Measurements from ENCODE around the gene PRRX1.

Gene PRRX1
- 0 to 0.12 (median 0) reads per million in 9 experiments for total RNA-seq

DNA sequence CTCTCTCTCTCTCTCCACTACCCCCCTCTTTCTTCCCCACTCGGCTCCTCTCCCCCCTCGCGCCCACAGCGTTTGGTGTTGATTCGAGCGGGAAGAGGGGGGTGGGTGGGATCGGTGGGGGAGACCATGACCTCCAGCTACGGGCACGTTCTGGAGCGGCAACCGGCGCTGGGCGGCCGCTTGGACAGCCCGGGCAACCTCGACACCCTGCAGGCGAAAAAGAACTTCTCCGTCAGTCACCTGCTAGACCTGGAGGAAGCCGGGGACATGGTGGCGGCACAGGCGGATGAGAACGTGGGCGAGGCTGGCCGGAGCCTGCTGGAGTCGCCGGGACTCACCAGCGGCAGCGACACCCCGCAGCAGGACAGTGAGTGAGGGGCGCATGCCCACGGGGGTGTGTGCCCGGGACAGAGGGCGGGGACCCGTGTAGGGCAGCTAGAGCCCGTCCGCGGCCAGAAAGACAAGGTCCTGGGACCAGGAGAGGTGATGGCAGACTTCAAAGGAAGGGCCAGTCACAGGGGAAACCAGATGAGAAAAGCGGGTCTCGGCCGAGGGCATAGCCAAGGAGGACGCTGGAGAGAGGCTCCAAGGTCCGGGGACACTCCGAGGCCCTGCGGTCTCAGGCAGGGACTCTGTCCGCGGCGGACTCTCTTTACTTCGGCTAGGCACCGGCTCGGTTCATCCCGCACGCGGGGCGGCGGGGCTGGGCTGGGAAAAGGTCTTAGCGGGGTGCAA, at the start of gene PRRX1:
Gene PRRX1, plus strand, starts transcription at position 39 of the 735 bp plus-strand sequence. Its CDS starts 88 bp downstream, at position 127.
- DNase-seq = no peak
- Mint-ChIP-seq H3K9me3 (no peaks in the 10 kb centered on the region), H3K27me3 (peaks cover 78 to 98% of the 10 kb centered on the region in 2 donors), H3K4me1 (ENCODE audit: low read depth in 2 of 2) (peaks cover 4 to 26% of the 10 kb centered on the region in 2 donors), H3K27ac (no peak within 1 kb of the TSS), H3K36me3 (ENCODE audit: insufficient read depth) (no peaks in the 10 kb centered on the region), H3K4me3 (peak within 1 kb of the TSS in 1 of 2 donors; percentile 38)
- ATAC-seq (replicated peaks) = no peak

DNA sequence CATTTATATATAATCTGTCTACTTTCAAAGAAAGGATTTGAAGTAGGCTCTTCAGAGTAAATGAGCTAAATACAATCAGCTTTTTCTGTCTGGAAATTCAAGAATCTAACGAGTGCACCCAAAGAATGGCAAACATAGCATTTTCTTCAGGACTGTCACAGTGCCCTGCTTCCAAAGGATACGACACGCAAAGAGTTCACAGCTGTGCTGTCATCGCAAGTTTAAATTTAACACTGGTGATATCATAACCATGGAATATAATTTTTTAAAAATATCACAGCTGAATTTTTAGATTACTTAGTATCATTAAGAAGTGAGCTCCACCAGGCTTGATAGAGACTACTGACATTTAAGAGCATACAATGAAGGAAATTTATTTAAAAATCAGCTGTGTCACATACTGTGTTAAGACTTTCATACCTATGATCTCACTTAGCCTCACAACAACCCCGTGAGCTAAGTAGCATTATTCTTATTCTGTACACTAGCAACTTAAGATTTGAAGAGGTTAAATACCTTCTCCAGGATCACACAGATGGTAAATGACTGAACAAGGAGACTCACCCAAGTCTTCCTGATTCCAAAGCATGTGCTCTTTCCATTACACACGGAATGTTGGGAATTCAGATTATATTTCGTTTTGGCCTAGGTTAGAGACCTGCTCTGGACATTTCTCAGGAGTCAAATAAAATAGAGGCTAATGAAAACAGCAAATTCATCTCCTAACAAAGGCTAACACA, 46.2 kb upstream of the PRRX1 start:
- no peak for ATAC-seq (replicated peaks)
- Mint-ChIP-seq H3K36me3 (ENCODE audit: insufficient read depth) (no peaks in the 10 kb centered on the region), H3K4me3 (no peak overlapping the region), H3K9me3 (peaks cover 0 to 4% of the 10 kb centered on the region in 2 donors), H3K4me1 (ENCODE audit: low read depth in 2 of 2) (no peaks in the 10 kb centered on the region), H3K27ac (no peak overlapping the region), H3K27me3 (peaks cover 33% of the 10 kb centered on the region in 2 donors)
- DNase-seq = no peak

GRCh38 chr1:170618421-170618820, 45.5 kb upstream of the PRRX1 start:
- H3K4me3 Mint-ChIP-seq = no peak overlapping the region
- H3K4me1 Mint-ChIP-seq (ENCODE audit: low read depth in 2 of 2) = no peaks in the 10 kb centered on the region
- no peaks in the 10 kb centered on the region for H3K36me3 Mint-ChIP-seq (ENCODE audit: insufficient read depth)
- no peak for ATAC-seq (replicated peaks)
- H3K27me3 Mint-ChIP-seq = peaks cover 27 to 29% of the 10 kb centered on the region in 2 donors
- H3K9me3 Mint-ChIP-seq = peaks cover 0 to 4% of the 10 kb centered on the region in 2 donors
- no peak overlapping the region for H3K27ac Mint-ChIP-seq
- DNase-seq = no peak

GRCh38 chr1:170619241-170620028, 44.5 kb upstream of the PRRX1 start:
- Mint-ChIP-seq H3K4me3 (no peak overlapping the region), H3K4me1 (ENCODE audit: low read depth in 2 of 2) (no peaks in the 10 kb centered on the region), H3K9me3 (peaks cover 0 to 4% of the 10 kb centered on the region in 2 donors), H3K27me3 (peaks cover 22 to 23% of the 10 kb centered on the region in 2 donors), H3K36me3 (ENCODE audit: insufficient read depth) (no peaks in the 10 kb centered on the region), H3K27ac (no peak overlapping the region)
- ATAC-seq (replicated peaks) (no peak), DNase-seq (no peak)

DNA sequence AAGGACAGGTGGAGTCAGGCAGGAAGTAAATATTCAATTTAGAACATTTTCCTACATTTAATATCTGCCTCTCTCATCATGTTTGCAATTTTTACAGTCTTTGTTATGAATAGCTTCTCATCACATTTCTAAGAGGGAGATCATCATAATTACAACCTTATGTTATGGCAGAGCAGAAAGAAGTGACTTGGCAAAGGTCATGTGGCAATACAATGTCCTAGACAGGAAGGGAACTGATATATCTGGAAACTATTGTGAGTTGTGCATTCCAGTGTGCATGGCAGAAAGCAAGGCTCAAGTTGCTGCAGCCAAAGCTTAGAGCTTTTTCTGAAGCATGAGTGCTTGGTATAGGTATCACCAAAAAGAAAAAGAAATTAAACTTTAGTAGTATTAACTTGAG, 43.8 kb upstream of the PRRX1 start:
- DNase-seq (no peak), ATAC-seq (replicated peaks) (no peak)
- no peak overlapping the region for H3K4me3 Mint-ChIP-seq
- peaks cover 17 to 23% of the 10 kb centered on the region in 2 donors for H3K27me3 Mint-ChIP-seq
- H3K9me3 Mint-ChIP-seq = peaks cover 0 to 4% of the 10 kb centered on the region in 2 donors
- no peak overlapping the region for H3K27ac Mint-ChIP-seq
- H3K4me1 Mint-ChIP-seq (ENCODE audit: low read depth in 2 of 2) = no peaks in the 10 kb centered on the region
- H3K36me3 Mint-ChIP-seq (ENCODE audit: insufficient read depth) = no peaks in the 10 kb centered on the region

GRCh38 chr1:170623171-170623570, 40.8 kb upstream of the PRRX1 start:
- Mint-ChIP-seq H3K36me3 (ENCODE audit: insufficient read depth) (no peaks in the 10 kb centered on the region), H3K9me3 (no peaks in the 10 kb centered on the region), H3K27ac (no peak overlapping the region), H3K4me1 (ENCODE audit: low read depth in 2 of 2) (no peaks in the 10 kb centered on the region), H3K27me3 (peaks cover 15 to 20% of the 10 kb centered on the region in 2 donors), H3K4me3 (no peak overlapping the region)
- ATAC-seq (replicated peaks) (no peak), DNase-seq (no peak)

DNA sequence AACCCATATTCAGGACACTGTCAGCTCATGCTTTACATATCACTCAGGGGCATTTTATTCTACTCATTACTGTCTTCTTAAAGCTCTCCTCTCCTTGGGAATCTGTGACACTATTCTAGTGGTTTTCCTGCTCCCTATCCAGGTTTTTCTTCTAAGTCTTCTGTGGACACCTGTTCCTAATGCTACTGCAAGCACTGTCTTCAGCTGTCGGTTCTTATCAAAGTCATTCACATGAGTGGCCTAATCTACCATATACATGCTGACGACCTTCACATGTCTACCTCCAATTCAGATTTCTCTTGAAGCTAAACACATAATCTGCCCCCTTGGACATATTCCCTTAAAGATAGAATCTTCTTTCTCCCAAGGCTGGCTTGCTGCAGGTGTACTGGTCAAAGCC, 39.8 kb upstream of the PRRX1 start:
- Mint-ChIP-seq H3K9me3 (no peaks in the 10 kb centered on the region), H3K4me1 (ENCODE audit: low read depth in 2 of 2) (no peaks in the 10 kb centered on the region), H3K27me3 (peaks cover 22% of the 10 kb centered on the region in 2 donors), H3K36me3 (ENCODE audit: insufficient read depth) (no peaks in the 10 kb centered on the region), H3K27ac (no peak overlapping the region), H3K4me3 (no peak overlapping the region)
- no peak for DNase-seq
- ATAC-seq (replicated peaks) = no peak

- no peak overlapping the region for H3K4me3 Mint-ChIP-seq
- H3K27me3 Mint-ChIP-seq = peaks cover 20 to 50% of the 10 kb centered on the region in 2 donors
- H3K4me1 Mint-ChIP-seq (ENCODE audit: low read depth in 2 of 2) = no peaks in the 10 kb centered on the region
- no peak for ATAC-seq (replicated peaks)
- H3K9me3 Mint-ChIP-seq = no peaks in the 10 kb centered on the region
- H3K36me3 Mint-ChIP-seq (ENCODE audit: insufficient read depth) = no peaks in the 10 kb centered on the region
- no peak for DNase-seq
- no peak overlapping the region for H3K27ac Mint-ChIP-seq
Measured at GRCh38 chr1:170630977-170631376, 33.0 kb upstream of the PRRX1 start.

DNA sequence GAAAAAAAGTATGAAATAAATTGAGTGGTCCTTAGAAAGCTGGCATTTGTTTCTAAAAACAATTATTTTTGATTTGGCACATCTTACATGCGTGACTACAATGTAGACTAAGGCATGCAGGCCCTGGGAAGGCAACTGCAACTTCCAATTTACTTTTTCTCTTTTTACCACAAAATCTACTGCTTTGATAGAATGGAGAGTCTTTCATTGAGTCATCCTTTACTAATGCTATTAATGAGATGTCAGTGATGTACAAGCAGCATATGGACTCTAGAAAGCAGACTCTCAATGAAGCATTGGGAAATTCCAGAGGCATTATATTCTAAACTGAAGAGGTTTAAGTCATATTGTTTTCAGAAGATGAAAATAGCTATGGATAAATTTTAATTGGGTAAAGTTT, 29.6 kb upstream of the PRRX1 start:
- Mint-ChIP-seq H3K36me3 (ENCODE audit: insufficient read depth) (no peaks in the 10 kb centered on the region), H3K4me3 (no peak overlapping the region), H3K9me3 (peaks cover 0 to 1% of the 10 kb centered on the region in 2 donors), H3K27ac (no peak overlapping the region), H3K4me1 (ENCODE audit: low read depth in 2 of 2) (no peaks in the 10 kb centered on the region), H3K27me3 (peaks cover 24 to 41% of the 10 kb centered on the region in 2 donors)
- ATAC-seq (replicated peaks) (no peak), DNase-seq (no peak)

DNA sequence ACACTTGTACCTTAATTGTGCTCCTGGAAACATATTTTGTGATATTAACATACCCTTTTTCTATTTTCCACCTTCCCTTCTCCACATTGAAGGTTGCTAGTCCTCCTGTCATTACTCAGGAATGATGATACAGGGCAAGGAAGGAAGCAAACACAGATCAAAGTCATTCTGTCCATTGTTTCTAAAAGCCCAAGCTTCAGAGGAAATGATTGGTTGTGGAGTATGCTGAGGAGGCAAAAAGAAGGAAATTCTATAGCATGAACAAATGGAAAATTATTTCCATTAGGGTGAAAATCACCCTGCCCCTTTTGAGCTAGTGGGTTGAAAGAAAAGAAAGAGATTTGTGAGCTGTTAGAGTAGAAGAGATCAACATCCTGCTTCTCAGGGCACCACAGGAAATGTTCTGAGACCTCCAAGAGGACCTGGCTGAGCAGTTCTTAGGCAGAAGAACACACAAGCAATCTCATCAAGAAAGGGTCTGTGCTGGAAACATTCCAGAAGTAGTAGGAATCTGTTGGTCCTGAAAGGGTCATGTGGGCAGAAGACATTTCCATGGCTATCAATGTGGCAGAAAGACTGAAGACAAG, 29.0 kb upstream of the PRRX1 start:
- peaks cover 24 to 36% of the 10 kb centered on the region in 2 donors for H3K27me3 Mint-ChIP-seq
- DNase-seq (no peak), ATAC-seq (replicated peaks) (no peak)
- peaks cover 0 to 1% of the 10 kb centered on the region in 2 donors for H3K9me3 Mint-ChIP-seq
- H3K36me3 Mint-ChIP-seq (ENCODE audit: insufficient read depth) = no peaks in the 10 kb centered on the region
- H3K4me3 Mint-ChIP-seq = no peak overlapping the region
- H3K27ac Mint-ChIP-seq = no peak overlapping the region
- H3K4me1 Mint-ChIP-seq (ENCODE audit: low read depth in 2 of 2) = no peaks in the 10 kb centered on the region

GRCh38 chr1:170640581-170640980, 23.4 kb upstream of the PRRX1 start:
- Mint-ChIP-seq H3K27me3 (peaks cover 12 to 24% of the 10 kb centered on the region in 2 donors), H3K4me1 (ENCODE audit: low read depth in 2 of 2) (no peaks in the 10 kb centered on the region), H3K4me3 (no peak overlapping the region), H3K27ac (no peak overlapping the region), H3K9me3 (peaks cover 0 to 1% of the 10 kb centered on the region in 2 donors), H3K36me3 (ENCODE audit: insufficient read depth) (no peaks in the 10 kb centered on the region)
- DNase-seq (no peak), ATAC-seq (replicated peaks) (no peak)

- ATAC-seq (replicated peaks) = no peak
- no peaks in the 10 kb centered on the region for H3K36me3 Mint-ChIP-seq (ENCODE audit: insufficient read depth)
- no peaks in the 10 kb centered on the region for H3K9me3 Mint-ChIP-seq
- no peak overlapping the region for H3K27ac Mint-ChIP-seq
- peaks cover 0 to 5% of the 10 kb centered on the region in 2 donors for H3K4me1 Mint-ChIP-seq (ENCODE audit: low read depth in 2 of 2)
- H3K4me3 Mint-ChIP-seq = no peak overlapping the region
- peaks cover 52 to 69% of the 10 kb centered on the region in 2 donors for H3K27me3 Mint-ChIP-seq
- no peak for DNase-seq
Measured at GRCh38 chr1:170657275-170657853, 6.6 kb upstream of the PRRX1 start.
